H1 (cell line): Measurements from ENCODE around the gene IKZF2. TPM values are rescaled to one million over a fixed set of nuclear protein-coding genes. Genes with fewer than 3 reads are reported as not detected.

Source experiments
- CTCF ChIA-PET: fragments of 300-600 bp; sonication (Branson Sonifier 250); formaldehyde crosslinking; loops from one replicate; lab custom pipeline; 2021; ENCODE audit not compliant: partially characterized antibody; lab: Charles Lee
- POLR2A ChIA-PET: fragments of 300-600 bp; sonication (Branson Sonifier 250); formaldehyde crosslinking; loops from one replicate; lab custom pipeline; 2021; ENCODE audit warnings: inconsistent platforms; ENCODE audit not compliant: partially characterized antibody; lab: Charles Lee
- DNase-seq, 2 experiments: peaks; one replicate each; pipeline versions ENCODE4 v3.0.0 to v3.0.0-alpha.2; 2010 to 2022; ENCODE audit warnings: low spot score in 2 of 2, low read depth in 1 of 2, mixed read lengths in 1 of 2
- FAIRE-seq: peaks from 2 replicates; lab custom pipeline; 2011; peaks lifted over from hg19 to GRCh38; lab: Jason Lieb, UNC
- H2AFZ ChIP-seq: 2 replicates; pipeline ENCODE4 v1.8.1; 2012; ENCODE audit warnings: low read length, inconsistent platforms
- H2AK5ac ChIP-seq: 2 replicates; pipeline ENCODE4 v1.6.1; 2013; ENCODE audit warnings: low read depth, low read length
- H2BK120ac ChIP-seq: replicated peaks from 2 replicates; pipeline ENCODE3; 2013; ENCODE audit warnings: low read depth, low read length, inconsistent platforms
- H2BK12ac ChIP-seq: 2 replicates; pipeline ENCODE4 v1.6.1; 2013; ENCODE audit warnings: low read depth, low read length
- H2BK15ac ChIP-seq: 2 replicates; pipeline ENCODE4 v1.6.1; 2013; ENCODE audit warnings: low read length
- H2BK20ac ChIP-seq: 2 replicates; pipeline ENCODE4 v1.6.1; 2013; ENCODE audit warnings: low read length
- H2BK5ac ChIP-seq: 2 replicates; pipeline ENCODE4 v1.6.1; 2013; ENCODE audit warnings: low read depth, low read length
- H3K14ac ChIP-seq: 2 replicates; pipeline ENCODE4 v1.6.1; 2013; ENCODE audit warnings: inconsistent platforms; ENCODE audit not compliant: insufficient read length
- H3K18ac ChIP-seq: 2 replicates; pipeline ENCODE4 v1.6.1; 2013; ENCODE audit warnings: low read length; ENCODE audit errors: extremely low read depth
- H3K23ac ChIP-seq: 2 replicates; pipeline ENCODE4 v1.6.1; 2013; ENCODE audit warnings: inconsistent platforms; ENCODE audit not compliant: insufficient read length
- H3K23me2 ChIP-seq: 2 replicates; pipeline ENCODE4 v1.6.1; 2013; ENCODE audit warnings: low read depth, low read length
- H3K27ac ChIP-seq: 2 replicates; pipeline ENCODE4 v1.6.1; 2011; ENCODE audit warnings: low read depth, low read length, inconsistent platforms
- H3K27me3 ChIP-seq, 4 experiments: replicated peaks in 1 of 4; 1 replicate in 1 of 4; 2 replicates in 3 of 4; pipeline versions ENCODE4 v1.6.1 to v1.8.1; 2011 to 2013; ENCODE audit warnings: low read length in 3 of 4, mild to moderate bottlenecking in 3 of 4, inconsistent platforms in 2 of 4, mixed read lengths in 2 of 4, moderate library complexity in 1 of 4; ENCODE audit not compliant: control insufficient read depth in 3 of 4, insufficient read depth in 3 of 4; ENCODE audit errors: extremely low read depth in 1 of 4
- H3K36me3 ChIP-seq, 4 experiments: 2 replicates each; pipeline versions ENCODE4 v1.6.1 to v1.8.1; 2011 to 2013; ENCODE audit warnings: mild to moderate bottlenecking in 4 of 4, low read length in 3 of 4, moderate library complexity in 2 of 4, control low read depth in 1 of 4, inconsistent platforms in 1 of 4; ENCODE audit not compliant: insufficient read depth in 4 of 4, control insufficient read depth in 2 of 4
- H3K4ac ChIP-seq: replicated peaks from 2 replicates; pipeline ENCODE3; 2013; ENCODE audit warnings: low read length, low read depth, mixed read lengths, inconsistent platforms; ENCODE audit not compliant: insufficient read length
- H3K4me1 ChIP-seq, 4 experiments: replicated peaks in 1 of 4; 1 replicate in 1 of 4; 2 replicates in 3 of 4; pipeline versions ENCODE4 v1.6.1 to v1.8.1; 2011 to 2013; ENCODE audit warnings: low read length in 3 of 4, inconsistent platforms in 2 of 4, mixed read lengths in 1 of 4; ENCODE audit not compliant: insufficient read depth in 4 of 4, control insufficient read depth in 3 of 4
- H3K4me2 ChIP-seq, 2 experiments: 2 replicates each; pipeline versions ENCODE4 v1.6.1 to v1.8.1; 2011 to 2013; ENCODE audit warnings: low read depth in 2 of 2, low read length in 2 of 2, control low read depth in 1 of 2, inconsistent platforms in 1 of 2, mild to moderate bottlenecking in 1 of 2; ENCODE audit not compliant: insufficient read depth in 1 of 2
- H3K4me3 ChIP-seq, 4 experiments: fragments of 200-600, 300-600 bp in 1 of 4; sonication (generic), shearing (Covaris generic), sonication (Bioruptor Twin) in 1 of 4; 2 replicates each; pipeline versions ENCODE4 v1.5.1 to v1.8.1; 2011 to 2016; ENCODE audit warnings: low read length in 4 of 4, low read depth in 3 of 4, control low read depth in 2 of 4, inconsistent platforms in 2 of 4, mild to moderate bottlenecking in 2 of 4, mixed read lengths in 1 of 4, moderate library complexity in 1 of 4; ENCODE audit not compliant: insufficient read depth in 2 of 4; ENCODE audit errors: extremely low read depth in 1 of 4
- H3K56ac ChIP-seq: replicated peaks from 2 replicates; pipeline ENCODE3; 2013; ENCODE audit warnings: low read depth, mild to moderate bottlenecking, mixed read lengths, low read length, inconsistent platforms; ENCODE audit not compliant: insufficient read length
- H3K79me1 ChIP-seq: 2 replicates; pipeline ENCODE4 v1.6.1; 2013; ENCODE audit warnings: low read depth, low read length, control low read depth
- H3K79me2 ChIP-seq, 2 experiments: 2 replicates each; pipeline versions ENCODE4 v1.6.1 to v1.8.1; 2012 to 2013; ENCODE audit warnings: low read length in 2 of 2, mild to moderate bottlenecking in 2 of 2, inconsistent platforms in 1 of 2; ENCODE audit not compliant: insufficient read depth in 2 of 2, control insufficient read depth in 1 of 2
- H3K9ac ChIP-seq, 4 experiments: replicated peaks in 1 of 4; 1 replicate in 1 of 4; 2 replicates in 3 of 4; pipeline versions ENCODE4 v1.6.1 to v1.8.1; 2011 to 2013; ENCODE audit warnings: low read depth in 3 of 4, low read length in 3 of 4, control low read depth in 2 of 4, mild to moderate bottlenecking in 2 of 4, moderate library complexity in 2 of 4, inconsistent platforms in 1 of 4; ENCODE audit errors: extremely low read depth in 1 of 4
- H3K9me3 ChIP-seq, 2 experiments: 2 replicates each; pipeline versions ENCODE4 v1.6.1 to v1.8.1; 2012 to 2013; ENCODE audit warnings: mild to moderate bottlenecking in 2 of 2, moderate library complexity in 2 of 2, control low read depth in 1 of 2, inconsistent platforms in 1 of 2, low read depth in 1 of 2, low read length in 1 of 2, mixed read lengths in 1 of 2; ENCODE audit not compliant: insufficient read depth in 2 of 2
- H4K20me1 ChIP-seq, 2 experiments: replicated peaks in 1 of 2; 2 replicates each; pipeline versions ENCODE3 to v1.8.1; 2011 to 2013; ENCODE audit warnings: inconsistent platforms in 2 of 2, low read length in 2 of 2, mild to moderate bottlenecking in 1 of 2; ENCODE audit not compliant: insufficient read depth in 2 of 2, control insufficient read depth in 1 of 2
- H4K5ac ChIP-seq: 2 replicates; pipeline ENCODE4 v1.6.1; 2013; ENCODE audit warnings: low read length, low read depth, mixed read lengths, inconsistent platforms; ENCODE audit not compliant: insufficient read length
- H4K8ac ChIP-seq: 2 replicates; pipeline ENCODE4 v1.8.0; 2013; ENCODE audit warnings: mild to moderate bottlenecking, moderate library complexity, low read length, inconsistent platforms; ENCODE audit not compliant: insufficient read depth; ENCODE audit errors: extremely low read depth
- H4K91ac ChIP-seq: replicated peaks from 2 replicates; pipeline ENCODE3; 2013; ENCODE audit warnings: low read length, mixed read lengths, inconsistent platforms; ENCODE audit not compliant: insufficient read length
- CTBP2 ChIP-seq: IDR thresholded peaks from 2 replicates; pipeline ENCODE4 v1.7.0; 2011; ENCODE audit warnings: borderline replicate concordance, mild to moderate bottlenecking, moderate library complexity, mixed read lengths, low read length; ENCODE audit not compliant: insufficient read depth, insufficient read length
- JUND ChIP-seq: IDR thresholded peaks from 2 replicates; pipeline ENCODE4 v1.6.1; 2011; ENCODE audit warnings: mild to moderate bottlenecking, improper control_type of control experiment, low read length
- RXRA ChIP-seq: IDR thresholded peaks from 2 replicates; pipeline ENCODE4 v1.6.1; 2011; ENCODE audit warnings: low read depth, mild to moderate bottlenecking, low read length, moderate library complexity; ENCODE audit not compliant: insufficient read depth
- TAF7 ChIP-seq: optimal IDR thresholded peaks from 2 replicates; pipeline ENCODE3; 2011; ENCODE audit warnings: low read depth, mild to moderate bottlenecking, inconsistent platforms, low read length, moderate library complexity, borderline replicate concordance
- TBP ChIP-seq: IDR thresholded peaks from 2 replicates; pipeline ENCODE4 v1.6.1; 2011; ENCODE audit warnings: low read depth, low read length, improper control_type of control experiment
- TCF12 ChIP-seq: IDR thresholded peaks from 2 replicates; pipeline ENCODE4 v1.6.1; 2011; ENCODE audit warnings: low read depth, mild to moderate bottlenecking, low read length
- WGBS, 2 experiments: shearing (Covaris generic) in 1 of 2; methylation state at CpG; one replicate each; pipeline versions ENCODE4 v1.1.6 to v1.1.7; 2013 to 2015; ENCODE audit warnings: low lambda C conversion rate in 2 of 2, mixed read lengths in 2 of 2, inconsistent platforms in 1 of 2, low coverage in 1 of 2, missing lambda C conversion rate in 1 of 2; ENCODE audit not compliant: insufficient replicate concordance in 2 of 2, insufficient coverage in 1 of 2, insufficient read length in 1 of 2; ENCODE audit errors: extremely low coverage in 1 of 2, missing lambda C conversion rate in 1 of 2; 5-methylcytosine and 5-hydroxymethylcytosine counted together
- polyA plus RNA-seq, 7 experiments: library from polyadenylated mRNA; depleted of rRNA in 3 of 7; stranded (reverse) in 5 of 7; unstranded in 2 of 7; fragments of >200 nt in 5 of 7; fragments of 200-250 nt in 2 of 7; gene quantifications; 1 replicate in 5 of 7; 2 replicates in 1 of 7; 4 replicates in 1 of 7; pipeline versions ENCODE4 v1.2.1 to v1.2.3, GENCODE V29; 2011 to 2013; ENCODE audit warnings: missing spikeins in 2 of 7, mixed read lengths in 2 of 7
- total RNA-seq: library from RNA; stranded (reverse); fragmentation: NEBNext Ultra II Directional; extraction: Animal tissue kit (Norgen Biotek cat#: 25700); gene quantifications from 2 replicates; pipeline ENCODE4 v1.2.1, GENCODE V29; 2021

IKZF2 gene
- total and polyA plus RNA-seq, 2 of the 8 experiments (the other 6 are each of a cell fraction or from before 2014, with no cell fraction given), result 1.7 to 4.4 TPM

DNA sequence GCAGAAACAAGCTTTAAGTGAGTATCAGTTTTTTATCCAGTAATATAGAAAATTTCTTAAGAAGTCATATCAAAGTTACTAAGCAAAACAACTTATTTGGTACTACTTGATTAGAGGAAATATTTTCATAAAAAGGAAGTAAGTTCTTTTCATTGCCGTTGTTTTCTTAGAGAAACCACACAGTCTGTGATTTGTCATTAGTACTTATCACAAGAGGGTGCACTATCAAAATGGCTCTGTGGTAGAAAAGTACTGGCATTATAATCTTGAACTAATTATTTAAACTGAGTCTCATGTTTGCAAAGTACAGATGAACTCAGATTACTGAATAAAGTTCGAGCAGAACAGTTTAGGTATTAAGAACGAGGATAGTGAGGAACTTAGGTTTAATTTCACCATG is 93.4 kb downstream of the IKZF2 start:
- H3K27ac ChIP-seq, result no peak overlapping the region
- no peaks in the 10 kb centered on the region for H3K36me3 ChIP-seq
- CTCF ChIA-PET, result interaction anchor here (1.4 to 1.5 kb wide), 3 partner anchors 11 to 34 kb away, joined by 3 to 4 read pairs (median 4); no protein-coding TSS in a partner anchor

More for the DNA sequence above, 93.4 kb downstream of the IKZF2 start:
- Histone ChIP-seq H3K4me3 (no peak overlapping the region), H2BK12ac (no peak overlapping the region), H3K14ac (no peak overlapping the region), H4K20me1 (no peaks in the 10 kb centered on the region), H2BK5ac (no peak overlapping the region), H3K23me2 (no peaks in the 10 kb centered on the region), H3K23ac (no peak overlapping the region), H4K91ac (no peak overlapping the region), H3K9me3 (no peaks in the 10 kb centered on the region), H3K79me2 (no peaks in the 10 kb centered on the region), H3K4ac (no peak overlapping the region), H2BK15ac (no peak overlapping the region), H4K5ac (no peak overlapping the region), H3K18ac (no peak overlapping the region), H2BK120ac (no peak overlapping the region), H2AFZ (no peak overlapping the region), H3K56ac (no peak overlapping the region), H3K79me1 (no peaks in the 10 kb centered on the region), H2BK20ac (no peak overlapping the region), H3K4me1 (no peaks in the 10 kb centered on the region), H3K4me2 (no peak overlapping the region), H4K8ac (no peak overlapping the region), H2AK5ac (no peak overlapping the region), H3K9ac (no peak overlapping the region), H3K27me3 (no peaks in the 10 kb centered on the region)
- DNase-seq (no peak), FAIRE-seq (no peak)
- 90% methylated on average over 3 of the region's 3 CpGs; no CpG with 5 or more reads in 1 of the 2 experiments for WGBS, 2 experiments
- POLR2A ChIA-PET, result no interaction called here
- TF ChIP-seq TAF7 (no peak), TCF12 (no peak), JUND (no peak), TBP (no peak), RXRA (no peak), CTBP2 (no peak)
